B cell (primary cell): ENCODE data around the gene REC8. TPM values are rescaled to one million over a fixed set of nuclear protein-coding genes. Genes with fewer than 3 reads are reported as not detected.
"Not testable (repeated sequence)": the region's sequence is repeated elsewhere in the genome, so short reads cannot be mapped to it uniquely, and the experiment has no call there.

Experiments used
- ATAC-seq: fragments of 200-7000 bp; cut with Tn5 transposase; one replicate; pipeline ENCODE4 v1.10.0; 2021; ENCODE audit warnings: low read depth, mild to moderate bottlenecking, moderate number of reproducible peaks, moderate library complexity
- CTCF ChIA-PET: fragments of 350-600 bp; sonication (Branson Sonifier 250); formaldehyde crosslinking; loops from one replicate; lab custom pipeline; 2021; ENCODE audit warnings: antibody characterized with exemption, inconsistent platforms; lab: Charles Lee
- POLR2A ChIA-PET: fragments of 350-600 bp; sonication (Branson Sonifier 250); formaldehyde crosslinking; loops from one replicate; lab custom pipeline; 2021; ENCODE audit warnings: antibody characterized with exemption; lab: Charles Lee
- DNase-seq: peaks from one replicate; pipeline ENCODE4 v3.0.0; 2013
- H2AFZ ChIP-seq: 2 replicates; pipeline ENCODE4 v1.6.1; 2012; ENCODE audit warnings: mild to moderate bottlenecking, low read depth, low read length; ENCODE audit not compliant: insufficient read depth, poor library complexity, severe bottlenecking
- H3K27ac ChIP-seq, 2 donors: 1 replicate in 1 of 2; 2 replicates in 1 of 2; pipeline ENCODE4 v1.5.1; 2012 to 2013; ENCODE audit warnings: low read length in 2 of 2, mild to moderate bottlenecking in 2 of 2, moderate library complexity in 1 of 2
- H3K27me3 ChIP-seq, 4 experiments: fragments of 200-600 bp in 1 of 4; sonication (generic) in 1 of 4; replicated peaks in 1 of 4; 1 replicate in 2 of 4; 2 replicates in 2 of 4; pipeline versions ENCODE4 v1.6.1 to v1.7.0; 2013 to 2016; ENCODE audit warnings: low read length in 3 of 4, mild to moderate bottlenecking in 2 of 4, mixed read lengths in 1 of 4, moderate library complexity in 1 of 4; ENCODE audit not compliant: insufficient read depth in 4 of 4, control insufficient read depth in 3 of 4; ENCODE audit errors: control extremely low read depth in 1 of 4
- H3K36me3 ChIP-seq, 2 experiments: replicated peaks in 1 of 2; 1 replicate in 1 of 2; 2 replicates in 1 of 2; pipeline versions ENCODE4 v1.6.1 to v1.7.1; 2013; ENCODE audit warnings: low read length in 1 of 2; ENCODE audit not compliant: insufficient read depth in 2 of 2, control insufficient read depth in 1 of 2; ENCODE audit errors: control extremely low read depth in 1 of 2, extremely low read depth in 1 of 2
- H3K4me1 ChIP-seq, 2 donors: fragments of 200-600 bp in 1 of 2; sonication (generic) in 1 of 2; 1 replicate in 1 of 2; 2 replicates in 1 of 2; pipeline versions ENCODE4 v1.5.1 to v1.6.1; 2013 to 2017; ENCODE audit warnings: low read length in 2 of 2; ENCODE audit not compliant: control insufficient read depth in 2 of 2, insufficient read depth in 2 of 2
- H3K4me2 ChIP-seq: replicated peaks from 2 replicates; pipeline ENCODE3; 2012; ENCODE audit warnings: mild to moderate bottlenecking, low read depth, low read length; ENCODE audit not compliant: poor library complexity, severe bottlenecking
- H3K4me3 ChIP-seq, 5 experiments: fragments of 200-600 bp in 1 of 5; sonication (generic) in 1 of 5; 1 replicate in 3 of 5; 2 replicates in 2 of 5; pipeline versions ENCODE4 v1.5.1 to v1.7.0; 2011 to 2016; ENCODE audit warnings: low read length in 4 of 5, mild to moderate bottlenecking in 4 of 5, low read depth in 2 of 5, control low read depth in 1 of 5, moderate library complexity in 1 of 5; ENCODE audit not compliant: insufficient read depth in 1 of 5; ENCODE audit errors: control extremely low read depth in 1 of 5, extremely low read depth in 1 of 5
- H3K79me2 ChIP-seq: fragments of 200-600 bp; sonication (generic); one replicate; pipeline ENCODE4 v1.6.0; 2016; ENCODE audit warnings: low read length; ENCODE audit not compliant: control insufficient read depth, insufficient read depth
- H3K9ac ChIP-seq: fragments of 200-600 bp; sonication (generic); 2 replicates; pipeline ENCODE4 v1.6.1; 2017; ENCODE audit warnings: mild to moderate bottlenecking, low read length, moderate library complexity
- H3K9me3 ChIP-seq, 3 donors: one replicate each; pipeline versions ENCODE4 v1.6.1 to v1.7.1; 2013; ENCODE audit warnings: low read length in 2 of 3; ENCODE audit not compliant: control insufficient read depth in 2 of 3, insufficient read depth in 1 of 3; ENCODE audit errors: control extremely low read depth in 1 of 3
- H4K20me1 ChIP-seq: 2 replicates; pipeline ENCODE4 v1.6.0; 2012; ENCODE audit warnings: mild to moderate bottlenecking, low read length; ENCODE audit not compliant: insufficient read depth, control insufficient read depth, poor library complexity, severe bottlenecking
- H3K27ac Mint-ChIP-seq: one replicate; pipeline ENCODE4 v1.8.0; 2021; ENCODE audit warnings: mixed read lengths
- H3K27me3 Mint-ChIP-seq: one replicate; pipeline ENCODE4 v1.8.0; 2021; ENCODE audit warnings: mixed read lengths
- H3K4me1 Mint-ChIP-seq: one replicate; pipeline ENCODE4 v1.8.0; 2021; ENCODE audit warnings: mixed read lengths
- H3K4me3 Mint-ChIP-seq: one replicate; pipeline ENCODE4 v1.8.0; 2021; ENCODE audit warnings: mixed read lengths
- H3K9me3 Mint-ChIP-seq: one replicate; pipeline ENCODE4 v1.8.0; 2022; ENCODE audit warnings: mixed read lengths; ENCODE audit not compliant: insufficient read depth
- CTCF ChIP-seq: fragments of 200-600 bp; IDR thresholded peaks from one replicate; pipeline ENCODE4 v1.8.0; 2022; ENCODE audit warnings: antibody characterized with exemption, mild to moderate bottlenecking
- EZH2 ChIP-seq: IDR thresholded peaks from 2 replicates; pipeline ENCODE4 v1.6.1; 2012; ENCODE audit warnings: borderline replicate concordance, low read depth, mild to moderate bottlenecking, moderate library complexity, low read length; ENCODE audit not compliant: insufficient read depth, poor library complexity, severe bottlenecking
- whole genome bisulfite sequencing: methylation state at CpG from one replicate; pipeline ENCODE4 v1.1.5; 2013; ENCODE audit warnings: missing lambda C conversion rate; ENCODE audit not compliant: insufficient coverage; 5-methylcytosine and 5-hydroxymethylcytosine counted together
- intact Hi-C: fragments of 100-400 bp; cut with micrococcal nuclease; formaldehyde crosslinking; loops from one replicate; pipeline ENCODE4 v1.10.0; 2022
- polyA plus RNA-seq: library from polyadenylated mRNA; depleted of rRNA; stranded (reverse); fragments of >200 nt; gene quantifications from 2 replicates; pipeline ENCODE4 v1.2.3, GENCODE V29; 2012
- total RNA-seq, 2 donors: library from RNA; stranded (reverse); fragments of 120-200 nt in 1 of 2; gene quantifications; 1 replicate in 1 of 2; 2 replicates in 1 of 2; pipeline versions ENCODE4 v1.2.3 to v1.2.4, GENCODE V29; 2013 to 2022

REC8 gene
- total and polyA plus RNA-seq, 2 donors (not counting 1 experiment from before 2014, with no cell fraction given): 34.0 to 62.1 TPM

GRCh38 chr14:24203249-24203886 is 31.5 kb downstream of the REC8 start:
- H3K9me3 ChIP-seq, H3K9me3 Mint-ChIP-seq, H3K27me3 Mint-ChIP-seq, H3K27ac ChIP-seq, H3K9ac ChIP-seq, H3K4me3 Mint-ChIP-seq, ATAC-seq, H3K4me3 ChIP-seq, DNase-seq, H3K27me3 ChIP-seq, H3K4me2 ChIP-seq, H2AFZ ChIP-seq, intact Hi-C loops, H3K27ac Mint-ChIP-seq: not testable (repeated sequence)
- Histone ChIP-seq H4K20me1 (peaks cover 16% of the 10 kb centered on the region), H3K4me1 (peaks cover 14% of the 10 kb centered on the region in 2 donors), H3K36me3 (peaks cover 2 to 47% of the 10 kb centered on the region in 2 experiments), H3K79me2 (peaks cover 70% of the 10 kb centered on the region)
- ChIA-PET POLR2A (interaction anchor here (0.7 to 1.0 kb wide), 2 partner anchors 9 to 15 kb away, joined by 3 read pairs; partner anchors contain the start of gene IPO4), CTCF (interaction anchor here (1.0 kb wide), 1 partner anchor 124 kb away, joined by 5 read pairs; no protein-coding TSS in a partner anchor)
- 100% methylated on average over 7 of the region's 16 CpGs for WGBS
- peaks cover 25% of the 10 kb centered on the region for H3K4me1 Mint-ChIP-seq

- Histone ChIP-seq H4K20me1 (peaks cover 16% of the 10 kb centered on the region), H3K4me1 (peaks cover 10 to 14% of the 10 kb centered on the region in 2 donors), H3K9me3 (no peaks in the 10 kb centered on the region), H2AFZ (no peak overlapping the region), H3K4me2 (no peak overlapping the region), H3K4me3 (no peak overlapping the region), H3K9ac (no peak overlapping the region), H3K27ac (no peak overlapping the region), H3K36me3 (peaks cover 2 to 53% of the 10 kb centered on the region in 2 experiments), H3K27me3 (no peaks in the 10 kb centered on the region), H3K79me2 (peaks cover 70% of the 10 kb centered on the region)
- no peak for TF ChIP-seq CTCF
- no peak for TF ChIP-seq EZH2
- DNase-seq (no peak), ATAC-seq (no peak)
- 97% methylated on average over 6 of the region's 7 CpGs for WGBS
- POLR2A ChIA-PET: interaction anchor here (1.0 kb wide), 1 partner anchor 16 kb away, joined by 3 read pairs; the partner anchor contains the start of gene IPO4
- peaks cover 16% of the 10 kb centered on the region for H3K4me1 Mint-ChIP-seq
- no peak overlapping the region for H3K27ac Mint-ChIP-seq
- intact Hi-C loops: no loop called here
- CTCF ChIA-PET: interaction anchor here (0.8 to 1.0 kb wide), 4 partner anchors 9 to 125 kb away, joined by 3 to 5 read pairs (median 3); partner anchors contain the start of genes CHMP4A and MDP1
- H3K9me3 Mint-ChIP-seq: no peaks in the 10 kb centered on the region
- H3K4me3 Mint-ChIP-seq: no peak overlapping the region
- H3K27me3 Mint-ChIP-seq: no peaks in the 10 kb centered on the region
Observed at GRCh38 chr14:24204163-24205146, 32.6 kb downstream of the REC8 start.
